ENCODE measurements around the gene MEIS3.
"Not testable (repeated sequence)": the region's sequence is repeated elsewhere in the genome, so short reads cannot be mapped to it uniquely, and the experiment has no call there.

The MEIS3 gene

GRCh38 chr19:47414469-47414868 is 4.9 kb downstream of the MEIS3 start:
- no peak for DNase-seq

- no peak for DNase-seq
Observed at GRCh38 chr19:47413941-47414340, 5.4 kb downstream of the MEIS3 start.

GRCh38 chr19:47411696-47412095 is 7.6 kb downstream of the MEIS3 start:
- not testable (repeated sequence) for DNase-seq

GRCh38 chr19:47411101-47411500 is 8.2 kb downstream of the MEIS3 start:
- DNase-seq = no peak

- DNase-seq = no peak
Observed at GRCh38 chr19:47408156-47408938, 11.0 kb downstream of the MEIS3 start.

- no peak for DNase-seq
Observed at GRCh38 chr19:47407417-47407774, 11.9 kb downstream of the MEIS3 start.

- DNase-seq = no peak
Observed at GRCh38 chr19:47406711-47407416, 12.5 kb downstream of the MEIS3 start.

- no peak for DNase-seq
Observed at GRCh38 chr19:47405854-47406417, 13.4 kb downstream of the MEIS3 start.

- no peak for DNase-seq
Observed at GRCh38 chr19:47405197-47405550, 14.2 kb downstream of the MEIS3 start.

- DNase-seq = no peak
Observed at GRCh38 chr19:47404334-47405196, 14.8 kb downstream of the MEIS3 start.

- DNase-seq = no peak
Observed at GRCh38 chr19:47402504-47402903, 16.8 kb downstream of the MEIS3 start.

GRCh38 chr19:47398707-47399597 is 20.4 kb downstream of the MEIS3 start:
- no peak for DNase-seq

- DNase-seq = no peak
Observed at GRCh38 chr19:47391510-47392223, 27.7 kb downstream of the MEIS3 start.

GRCh38 chr19:47390533-47391488 is 28.5 kb downstream of the MEIS3 start:
- DNase-seq = no peak

GRCh38 chr19:47389150-47389556 is 30.2 kb downstream of the MEIS3 start:
- DNase-seq = no peak

GRCh38 chr19:47388721-47389120 is 30.6 kb downstream of the MEIS3 start:
- not testable (repeated sequence) for DNase-seq

GRCh38 chr19:47387623-47388022 is 31.7 kb downstream of the MEIS3 start:
- DNase-seq = not testable (repeated sequence)

GRCh38 chr19:47386582-47386981 is 32.7 kb downstream of the MEIS3 start:
- DNase-seq = not testable (repeated sequence)

- not testable (repeated sequence) for DNase-seq
Observed at GRCh38 chr19:47384533-47384932, 34.8 kb downstream of the MEIS3 start.

- not testable (repeated sequence) for DNase-seq
Observed at GRCh38 chr19:47383890-47384289, 35.4 kb downstream of the MEIS3 start.

Data from activated gamma-delta T cell (primary cell).